Measurements from ENCODE around the gene C10orf90. TPM values are rescaled to one million over a fixed set of nuclear protein-coding genes. Genes with fewer than 3 reads are reported as not detected.

The C10orf90 gene
- total RNA-seq, 1 experiment from 2014 or later, result 0.67 TPM

GRCh38 chr10:126609566-126609965 lies 60.9 kb downstream of the C10orf90 start:
- H3K4me3 ChIP-seq (ENCODE audit: low read depth in 2 of 2, low read length in 2 of 2), result no peak overlapping the region
- H3K36me3 ChIP-seq (ENCODE audit: control insufficient read depth, insufficient read depth, low read length), result no peaks in the 10 kb centered on the region
- POLR2A ChIA-PET, result no interaction called here
- TF ChIP-seq SIN3A (IDR thresholded peaks at IDR 0.05; ENCODE audit: borderline replicate concordance, insufficient read depth, low read depth, low read length), result no peak
- no peak for TF ChIP-seq POLR2AphosphoS5 (IDR thresholded peaks at IDR 0.05; ENCODE audit: low read depth, low read length)
- TF ChIP-seq, protein P1, sequence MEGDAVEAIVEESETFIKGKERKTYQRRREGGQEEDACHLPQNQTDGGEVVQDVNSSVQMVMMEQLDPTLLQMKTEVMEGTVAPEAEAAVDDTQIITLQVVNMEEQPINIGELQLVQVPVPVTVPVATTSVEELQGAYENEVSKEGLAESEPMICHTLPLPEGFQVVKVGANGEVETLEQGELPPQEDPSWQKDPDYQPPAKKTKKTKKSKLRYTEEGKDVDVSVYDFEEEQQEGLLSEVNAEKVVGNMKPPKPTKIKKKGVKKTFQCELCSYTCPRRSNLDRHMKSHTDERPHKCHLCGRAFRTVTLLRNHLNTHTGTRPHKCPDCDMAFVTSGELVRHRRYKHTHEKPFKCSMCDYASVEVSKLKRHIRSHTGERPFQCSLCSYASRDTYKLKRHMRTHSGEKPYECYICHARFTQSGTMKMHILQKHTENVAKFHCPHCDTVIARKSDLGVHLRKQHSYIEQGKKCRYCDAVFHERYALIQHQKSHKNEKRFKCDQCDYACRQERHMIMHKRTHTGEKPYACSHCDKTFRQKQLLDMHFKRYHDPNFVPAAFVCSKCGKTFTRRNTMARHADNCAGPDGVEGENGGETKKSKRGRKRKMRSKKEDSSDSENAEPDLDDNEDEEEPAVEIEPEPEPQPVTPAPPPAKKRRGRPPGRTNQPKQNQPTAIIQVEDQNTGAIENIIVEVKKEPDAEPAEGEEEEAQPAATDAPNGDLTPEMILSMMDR (IDR thresholded peaks at IDR 0.05), result no peak
- no peak for TF ChIP-seq REST (IDR thresholded peaks at IDR 0.05; ENCODE audit: insufficient read depth in 1 of 2, low read depth in 2 of 2, low read length in 1 of 2)
- TF ChIP-seq TCF7L2 (IDR thresholded peaks at IDR 0.05; ENCODE audit: low read depth, low read length), result no peak
- in situ Hi-C loops (cut with HindIII; ENCODE audit: low pct_unique_long_range_greater_than_20kb, low sequenced_read_pairs), result no loop called here
- peaks cover 4% of the 10 kb centered on the region; the same call in 1 of the 2 replicates for H3K27me3 ChIP-seq (ENCODE audit: control insufficient read depth, insufficient read depth, low read length)
- CTCF ChIA-PET, result no interaction called here
- H3K9me3 ChIP-seq (ENCODE audit: control insufficient read depth, insufficient read depth, low read depth, low read length), result no peaks in the 10 kb centered on the region
- intact Hi-C loops (cut with micrococcal nuclease; ENCODE audit: unreplicated experiment), result no loop called here
- BruUV-seq (replicated peaks), result no TSS peak
- ATAC-seq (no peak), DNase-seq (ENCODE audit: low read depth, low spot score) (no peak)
- H3K4me1 ChIP-seq (ENCODE audit: control insufficient read depth, insufficient read depth, low read length), result no peaks in the 10 kb centered on the region
- H3K27ac ChIP-seq (ENCODE audit: low read length), result no peak overlapping the region

- no peak for DNase-seq (ENCODE audit: low read depth, low spot score)
- ATAC-seq, result no peak
- TF ChIP-seq, protein P1 (IDR thresholded peaks at IDR 0.05), result no peak
- TF ChIP-seq POLR2AphosphoS5 (IDR thresholded peaks at IDR 0.05; ENCODE audit: low read depth, low read length), result no peak
- TF ChIP-seq TCF7L2 (IDR thresholded peaks at IDR 0.05; ENCODE audit: low read depth, low read length), result no peak
- no peak for TF ChIP-seq REST (IDR thresholded peaks at IDR 0.05; ENCODE audit: insufficient read depth in 1 of 2, low read depth in 2 of 2, low read length in 1 of 2)
- TF ChIP-seq SIN3A (IDR thresholded peaks at IDR 0.05; ENCODE audit: borderline replicate concordance, insufficient read depth, low read depth, low read length), result no peak
- Histone ChIP-seq H3K9me3 (ENCODE audit: control insufficient read depth, insufficient read depth, low read depth, low read length) (no peaks in the 10 kb centered on the region), H3K4me3 (ENCODE audit: low read depth in 2 of 2, low read length in 2 of 2) (no peak overlapping the region), H3K4me1 (ENCODE audit: control insufficient read depth, insufficient read depth, low read length) (no peaks in the 10 kb centered on the region), H3K27ac (ENCODE audit: low read length) (no peak overlapping the region), H3K27me3 (ENCODE audit: control insufficient read depth, insufficient read depth, low read length) (0 out of 2 replicates have a peak, but pooled peaks cover 3% of the 10 kb centered on the region), H3K36me3 (ENCODE audit: control insufficient read depth, insufficient read depth, low read length) (no peaks in the 10 kb centered on the region)
- BruUV-seq (replicated peaks), result no TSS peak
- in situ Hi-C loops (cut with HindIII; ENCODE audit: low pct_unique_long_range_greater_than_20kb, low sequenced_read_pairs) (no loop called here), intact Hi-C loops (cut with micrococcal nuclease; ENCODE audit: unreplicated experiment) (no loop called here)
- ChIA-PET CTCF (interaction anchor here (0.6 kb wide), 1 partner anchor 617 kb away, joined by 9 read pairs; no protein-coding TSS in a partner anchor), POLR2A (no interaction called here)
Observed at GRCh38 chr10:126599949-126600682, 70.4 kb downstream of the C10orf90 start.
